ENCODE data around the gene AGPAT2.
"Not testable (repeated sequence)": the region's sequence is repeated elsewhere in the genome, so short reads cannot be mapped to it uniquely, and the experiment has no call there.

AGPAT2 gene

DNA sequence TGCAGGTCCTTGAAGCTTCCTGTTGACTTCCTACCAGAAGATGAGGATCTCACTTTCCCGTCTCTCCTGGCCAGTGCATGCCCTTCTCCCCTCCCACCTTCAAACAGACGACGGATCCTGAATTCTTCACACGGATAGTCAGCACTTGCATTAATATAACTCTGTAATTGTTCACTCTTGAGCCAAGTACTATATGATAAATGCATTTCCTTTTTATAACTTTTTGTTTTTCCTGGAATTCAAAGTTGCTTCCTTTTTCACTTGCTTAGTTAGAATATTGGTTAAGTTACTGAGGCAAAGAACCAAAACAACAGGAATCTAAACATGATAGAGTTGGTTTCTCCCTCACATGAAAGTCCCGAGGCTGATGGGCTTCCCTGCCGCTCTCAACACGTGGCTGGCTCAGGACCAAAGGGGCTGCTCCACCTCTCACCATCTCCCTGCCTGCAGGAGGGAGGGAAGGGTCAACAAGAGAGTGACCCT is 44.8 kb downstream of the AGPAT2 start:
- no peak for FAIRE-seq
- no peak for DNase-seq (ENCODE audit: insufficient read length, low spot score)
- TF ChIP-seq POLR2A (IDR thresholded peaks at IDR 0.05; ENCODE audit: low read depth, low read length) = no peak
- TF ChIP-seq POLR2AphosphoS5 (IDR thresholded peaks at IDR 0.05; ENCODE audit: low read depth, low read length) = no peak

DNA sequence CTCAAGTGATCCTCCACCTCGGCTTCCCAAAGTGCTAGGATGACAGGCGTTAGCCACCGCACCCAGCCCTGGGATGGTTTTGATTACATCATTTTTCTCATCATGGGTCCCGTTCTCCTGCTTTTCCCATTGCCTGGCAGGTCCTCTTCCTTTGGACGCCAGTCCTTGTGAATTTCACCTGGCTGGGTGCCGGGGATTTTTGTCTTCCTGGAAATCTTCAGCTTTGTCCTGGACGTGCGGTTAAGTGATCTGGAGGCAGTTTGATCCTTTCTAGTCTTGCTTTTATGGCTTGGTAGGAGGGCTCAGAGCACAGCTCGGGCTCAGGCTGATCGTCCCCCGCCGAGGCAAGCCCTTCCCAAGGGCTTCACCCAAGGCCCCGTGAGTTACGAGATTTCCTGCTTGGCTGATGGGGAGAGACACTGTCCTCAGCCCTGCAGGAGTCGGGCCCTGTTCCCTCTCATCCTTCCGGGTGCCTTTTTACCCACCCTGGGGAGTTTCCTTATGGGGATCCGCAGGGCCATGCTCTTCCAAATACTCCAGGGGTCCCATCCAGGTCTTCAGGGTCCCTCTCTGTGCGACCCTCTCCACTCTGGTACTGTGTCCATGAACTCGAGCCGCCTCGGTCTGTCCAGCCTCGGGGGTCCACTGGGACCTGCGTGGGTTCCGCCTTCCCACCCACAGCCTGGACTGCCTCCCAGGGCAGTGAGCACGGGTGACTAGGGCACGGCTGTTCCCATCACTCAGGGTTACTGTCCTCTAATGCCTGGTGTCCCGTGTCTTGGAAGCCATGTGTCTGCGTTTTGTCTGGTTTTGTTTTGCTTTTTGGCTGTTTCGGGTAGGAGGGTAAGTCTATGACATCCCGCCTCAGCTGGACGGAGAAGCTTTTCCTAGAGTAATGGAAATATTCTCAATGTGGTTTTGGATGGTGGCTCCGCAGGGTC is 46.8 kb downstream of the AGPAT2 start:
- DNase-seq (ENCODE audit: insufficient read length, low spot score) (no peak), FAIRE-seq (no peak)

GRCh38 chr9:136634904-136635303 is 52.4 kb downstream of the AGPAT2 start:
- no peak for FAIRE-seq
- TF ChIP-seq PAX5 (IDR thresholded peaks at IDR 0.05; ENCODE audit: insufficient read depth, low read length, severe bottlenecking) (no peak), POU2F2 (IDR thresholded peaks at IDR 0.05; ENCODE audit: low read depth, low read length) (no peak), POLR2AphosphoS5 (IDR thresholded peaks at IDR 0.05; ENCODE audit: low read depth, low read length) (no peak), POLR2A (IDR thresholded peaks at IDR 0.05; ENCODE audit: low read depth, low read length) (no peak), TAF1 (IDR thresholded peaks at IDR 0.05; ENCODE audit: low read depth, low read length) (no peak), SPI1 (IDR thresholded peaks at IDR 0.05; ENCODE audit: low read depth, low read length) (no peak)
- DNase-seq (ENCODE audit: insufficient read length, low spot score) = no peak

More for the DNA sequence above, 46.8 kb downstream of the AGPAT2 start:
- no peak for TF ChIP-seq TAF1 (IDR thresholded peaks at IDR 0.05; ENCODE audit: low read depth, low read length)
- no peak for TF ChIP-seq SPI1 (IDR thresholded peaks at IDR 0.05; ENCODE audit: low read depth, low read length)
- no peak for TF ChIP-seq POU2F2 (IDR thresholded peaks at IDR 0.05; ENCODE audit: low read depth, low read length)
- TF ChIP-seq POLR2A (IDR thresholded peaks at IDR 0.05; ENCODE audit: low read depth, low read length) = no peak
- no peak for TF ChIP-seq PAX5 (IDR thresholded peaks at IDR 0.05; ENCODE audit: insufficient read depth, low read length, severe bottlenecking)
- no peak for TF ChIP-seq POLR2AphosphoS5 (IDR thresholded peaks at IDR 0.05; ENCODE audit: low read depth, low read length)

DNA sequence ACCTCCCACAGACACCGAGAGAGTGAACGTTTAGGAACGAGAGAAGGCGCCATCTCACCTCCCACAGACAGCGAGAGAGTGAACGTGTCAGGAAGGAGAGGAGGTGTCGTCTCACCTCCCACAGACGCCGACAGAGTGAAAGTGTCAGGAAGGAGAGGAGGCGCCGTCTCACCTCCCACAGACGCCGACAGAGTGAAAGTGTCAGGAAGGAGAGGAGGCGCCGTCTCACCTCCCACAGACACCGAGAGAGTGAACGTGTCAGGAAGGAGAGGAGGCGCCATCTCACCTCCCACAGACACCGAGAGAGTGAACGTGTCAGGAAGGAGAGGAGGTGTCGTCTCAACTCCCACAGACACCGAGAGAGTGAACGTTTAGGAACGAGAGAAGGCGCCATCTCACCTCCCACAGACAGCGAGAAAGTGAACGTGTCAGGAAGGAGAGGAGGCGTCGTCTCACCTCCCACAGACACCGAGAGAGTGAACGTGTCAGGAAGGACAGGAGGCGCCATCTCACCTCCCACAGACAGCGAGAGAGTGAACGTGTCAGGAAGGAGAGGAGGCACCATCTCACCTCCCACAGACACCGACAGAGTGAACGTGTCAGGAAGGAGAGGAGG is 54.7 kb downstream of the AGPAT2 start:
- not testable (repeated sequence) for DNase-seq (ENCODE audit: insufficient read length, low spot score); FAIRE-seq

GRCh38 chr9:136632072-136632471 is 55.2 kb downstream of the AGPAT2 start:
- FAIRE-seq; DNase-seq (ENCODE audit: insufficient read length, low spot score): not testable (repeated sequence)

DNA sequence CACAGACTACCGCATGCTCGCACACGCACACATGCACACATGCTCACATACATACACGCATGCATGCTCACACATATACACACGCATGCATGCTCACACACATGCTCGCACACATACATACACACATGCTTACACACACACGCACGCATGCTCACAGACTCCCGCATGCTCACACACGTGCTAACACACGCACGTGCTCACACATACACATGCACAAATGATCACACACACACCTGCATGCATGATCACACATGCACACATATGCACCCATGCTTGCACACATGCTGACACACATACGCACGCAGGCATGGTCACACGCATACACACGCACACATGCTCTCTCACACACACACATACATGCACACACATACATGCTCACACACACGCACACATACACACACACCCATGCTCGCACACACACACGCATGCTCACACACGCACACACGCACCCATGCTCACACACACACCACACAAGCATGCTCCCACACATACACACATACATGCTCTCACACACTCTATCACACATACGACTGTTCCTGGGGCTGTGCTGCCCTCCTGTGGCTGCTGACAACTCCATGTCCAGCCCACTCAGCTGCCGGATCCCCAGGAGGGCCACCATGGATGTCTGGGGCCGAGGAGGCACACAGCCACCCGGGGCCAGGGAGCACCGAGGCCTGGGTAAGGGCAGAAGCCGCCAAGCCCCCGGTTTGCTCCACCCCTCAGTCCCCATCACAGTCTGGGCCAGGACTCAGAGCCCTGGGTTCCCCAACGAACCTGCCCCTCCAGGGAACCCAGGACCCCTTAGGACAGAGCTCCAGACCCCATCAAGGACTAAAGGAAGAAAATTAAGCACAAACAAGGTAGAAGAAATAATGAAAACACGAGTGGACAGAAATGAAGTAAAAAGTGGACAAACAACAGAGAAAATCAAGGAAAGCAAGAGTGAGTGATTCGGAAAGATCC is 55.9 kb downstream of the AGPAT2 start:
- DNase-seq (ENCODE audit: insufficient read length, low spot score) (peak; percentile 74), FAIRE-seq (peak; percentile 82)
- TF ChIP-seq POLR2A (IDR thresholded peaks at IDR 0.05; ENCODE audit: low read depth, low read length) = no peak
- no peak for TF ChIP-seq SPI1 (IDR thresholded peaks at IDR 0.05; ENCODE audit: low read depth, low read length)
- no peak for TF ChIP-seq TAF1 (IDR thresholded peaks at IDR 0.05; ENCODE audit: low read depth, low read length)
- TF ChIP-seq POU2F2 (IDR thresholded peaks at IDR 0.05; ENCODE audit: low read depth, low read length) = peak; percentile 66; the same call in 1 of the 2 replicates
- no peak for TF ChIP-seq POLR2AphosphoS5 (IDR thresholded peaks at IDR 0.05; ENCODE audit: low read depth, low read length)

DNA sequence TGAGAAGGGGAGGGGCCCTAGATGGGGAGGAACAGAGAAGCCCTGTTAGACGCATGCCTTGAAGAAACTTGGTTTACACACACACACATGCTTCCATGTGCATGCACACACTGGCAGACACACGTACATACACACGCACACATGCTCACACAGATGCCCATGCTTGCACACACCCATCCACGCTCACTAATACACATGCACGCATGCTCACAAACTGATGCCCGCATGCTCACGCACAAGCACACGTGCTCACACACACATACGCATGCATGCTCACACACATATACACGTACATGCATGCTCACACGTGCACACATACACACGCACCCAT is 56.6 kb downstream of the AGPAT2 start:
- TF ChIP-seq POU2F2 (IDR thresholded peaks at IDR 0.05; ENCODE audit: low read depth, low read length) = no peak
- no peak for TF ChIP-seq PAX5 (IDR thresholded peaks at IDR 0.05; ENCODE audit: insufficient read depth, low read length, severe bottlenecking)
- TF ChIP-seq SPI1 (IDR thresholded peaks at IDR 0.05; ENCODE audit: low read depth, low read length) = no peak
- TF ChIP-seq POLR2AphosphoS5 (IDR thresholded peaks at IDR 0.05; ENCODE audit: low read depth, low read length) = no peak
- TF ChIP-seq POLR2A (IDR thresholded peaks at IDR 0.05; ENCODE audit: low read depth, low read length) = no peak
- TF ChIP-seq TAF1 (IDR thresholded peaks at IDR 0.05; ENCODE audit: low read depth, low read length) = no peak
- DNase-seq (ENCODE audit: insufficient read length, low spot score) (no peak), FAIRE-seq (no peak)

DNA sequence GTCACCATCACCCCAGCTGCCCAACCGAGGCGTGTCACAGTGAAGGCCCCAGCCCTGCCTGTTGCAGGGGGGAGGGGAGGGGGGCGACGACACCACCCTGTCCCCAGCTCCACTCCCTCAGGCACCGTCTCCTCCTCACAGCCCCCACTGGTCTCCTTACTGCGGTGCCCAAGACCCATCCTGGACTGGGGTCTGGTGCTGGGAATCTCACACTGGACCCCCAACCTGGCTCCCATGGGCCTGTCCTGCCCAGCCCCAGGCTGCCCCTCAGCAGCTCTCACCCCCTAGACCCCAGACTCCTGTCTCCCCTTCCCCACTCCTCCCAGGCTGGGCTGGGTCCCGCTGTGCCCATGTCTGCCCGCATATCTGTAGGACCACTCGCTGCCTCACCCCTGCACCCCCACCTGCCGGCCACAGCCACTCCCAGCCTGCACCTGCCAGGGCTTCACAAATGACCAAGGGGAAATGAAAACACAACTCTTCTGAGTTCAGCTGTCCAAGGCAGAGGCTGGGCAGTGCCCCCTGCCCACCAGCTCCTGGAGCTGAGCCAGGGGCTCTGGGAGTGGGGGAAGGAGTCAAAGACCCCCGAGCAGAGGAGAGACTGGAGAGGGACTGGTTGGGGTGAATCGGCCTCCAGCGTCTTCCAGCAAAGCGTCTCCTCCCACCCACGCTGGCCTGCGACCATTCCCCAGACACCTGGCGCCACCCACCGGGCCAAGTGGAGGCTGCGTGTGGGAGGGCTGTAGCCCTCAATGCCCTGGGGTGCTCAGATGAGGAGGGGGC is 57.2 kb downstream of the AGPAT2 start:
- FAIRE-seq = peak; percentile 66
- TF ChIP-seq PAX5 (IDR thresholded peaks at IDR 0.05; ENCODE audit: insufficient read depth, low read length, severe bottlenecking) (no peak), POLR2AphosphoS5 (IDR thresholded peaks at IDR 0.05; ENCODE audit: low read depth, low read length) (no peak), SPI1 (IDR thresholded peaks at IDR 0.05; ENCODE audit: low read depth, low read length) (no peak), TAF1 (IDR thresholded peaks at IDR 0.05; ENCODE audit: low read depth, low read length) (no peak), POLR2A (IDR thresholded peaks at IDR 0.05; ENCODE audit: low read depth, low read length) (no peak), POU2F2 (IDR thresholded peaks at IDR 0.05; ENCODE audit: low read depth, low read length) (no peak)
- DNase-seq (ENCODE audit: insufficient read length, low spot score) = peak; percentile 79
